ENCODE results near the gene PTRH1. TPM values are rescaled to one million over a fixed set of nuclear protein-coding genes. Genes with fewer than 3 reads are reported as not detected.
A peak's percentile ranks its signal among the peaks of the same experiment; 100 is the strongest.

Gene PTRH1
- total RNA-seq, 2 donors from 2014 or later, result 6.5 to 13.5 TPM

DNA sequence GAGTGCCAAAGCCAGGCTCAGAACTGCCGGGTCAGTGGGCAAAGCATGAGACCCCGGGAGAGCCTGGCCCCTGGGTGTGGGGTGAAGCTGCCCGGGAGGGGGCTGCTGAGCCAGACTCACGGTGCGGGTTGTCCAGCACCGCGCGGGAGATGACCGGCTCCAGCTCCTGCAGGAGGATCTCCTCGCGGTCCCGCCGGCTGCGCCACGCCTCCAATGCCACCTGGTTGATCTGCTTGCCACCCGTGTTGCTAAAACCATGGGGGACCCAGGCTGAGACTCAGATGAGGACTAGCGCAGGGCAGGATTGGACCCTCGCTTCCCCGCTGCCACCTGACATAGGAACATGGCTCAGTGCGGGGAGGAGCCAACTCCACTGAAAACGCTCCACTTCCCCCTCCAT is 17.0 kb upstream of the PTRH1 start:
- no peaks in the 10 kb centered on the region for H3K36me3 Mint-ChIP-seq (ENCODE audit: low read depth)
- ATAC-seq (replicated peaks), result no peak
- peaks cover 5% of the 10 kb centered on the region for H3K4me1 Mint-ChIP-seq
- H3K27ac Mint-ChIP-seq, result no peak overlapping the region
- H3K27me3 Mint-ChIP-seq, result no peaks in the 10 kb centered on the region
- H3K9me3 Mint-ChIP-seq, result no peaks in the 10 kb centered on the region
- no peak overlapping the region for H3K4me3 Mint-ChIP-seq

DNA sequence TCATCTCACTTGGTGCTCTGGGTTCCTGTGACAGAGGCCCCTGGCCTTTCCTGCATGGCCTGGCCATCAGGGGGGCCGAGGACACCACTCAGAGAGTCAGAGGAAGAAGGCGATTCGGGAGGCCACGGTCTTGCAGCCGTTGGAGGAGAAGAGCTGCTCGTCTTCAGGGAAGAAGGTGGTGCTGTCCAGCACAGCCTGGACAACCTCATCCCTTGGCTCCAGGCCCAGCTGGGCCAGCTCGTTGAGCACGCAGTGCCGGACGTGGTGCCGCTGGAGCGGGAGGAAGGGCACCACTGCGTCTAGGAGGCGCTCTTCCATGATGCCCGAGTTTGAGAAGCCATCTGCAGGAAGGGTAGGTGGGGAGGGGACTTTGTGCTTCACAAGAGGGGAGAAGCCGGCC is 16.5 kb upstream of the PTRH1 start:
- no peak for ATAC-seq (replicated peaks)
- Mint-ChIP-seq H3K9me3 (no peaks in the 10 kb centered on the region), H3K27me3 (no peaks in the 10 kb centered on the region), H3K27ac (no peak overlapping the region), H3K4me3 (no peak overlapping the region), H3K4me1 (peaks cover 5% of the 10 kb centered on the region), H3K36me3 (ENCODE audit: low read depth) (no peaks in the 10 kb centered on the region)

- Mint-ChIP-seq H3K36me3 (ENCODE audit: low read depth) (no peaks in the 10 kb centered on the region), H3K27ac (no peak overlapping the region), H3K4me3 (no peak overlapping the region), H3K9me3 (no peaks in the 10 kb centered on the region), H3K27me3 (no peaks in the 10 kb centered on the region), H3K4me1 (peaks cover 5% of the 10 kb centered on the region)
- no peak for ATAC-seq (replicated peaks)
Observed at GRCh38 chr9:127730799-127731410, 15.4 kb upstream of the PTRH1 start.

DNA sequence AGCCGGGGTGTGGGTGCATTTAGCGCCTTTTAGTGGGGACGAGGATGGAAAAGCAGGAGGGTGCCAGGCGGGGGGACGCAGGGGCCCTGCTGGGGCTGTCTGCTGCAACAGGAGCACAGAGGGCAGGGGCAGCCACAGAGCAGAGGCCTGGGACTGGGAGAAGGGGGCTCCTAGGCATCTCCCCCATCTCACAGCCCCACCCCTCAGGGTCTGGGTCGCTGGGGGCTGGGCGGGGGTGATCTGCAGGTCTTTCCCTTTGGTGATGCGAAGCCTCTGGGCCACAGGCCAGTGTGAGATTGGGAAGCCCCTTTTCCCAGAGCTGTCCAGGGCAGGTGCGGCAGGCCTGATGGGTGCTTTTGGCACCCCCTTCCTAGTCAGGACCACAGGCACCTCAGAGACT is 14.8 kb upstream of the PTRH1 start:
- Mint-ChIP-seq H3K27ac (no peak overlapping the region), H3K27me3 (no peaks in the 10 kb centered on the region), H3K9me3 (no peaks in the 10 kb centered on the region), H3K36me3 (ENCODE audit: low read depth) (no peaks in the 10 kb centered on the region), H3K4me3 (no peak overlapping the region), H3K4me1 (peaks cover 5% of the 10 kb centered on the region)
- ATAC-seq (replicated peaks), result no peak

DNA sequence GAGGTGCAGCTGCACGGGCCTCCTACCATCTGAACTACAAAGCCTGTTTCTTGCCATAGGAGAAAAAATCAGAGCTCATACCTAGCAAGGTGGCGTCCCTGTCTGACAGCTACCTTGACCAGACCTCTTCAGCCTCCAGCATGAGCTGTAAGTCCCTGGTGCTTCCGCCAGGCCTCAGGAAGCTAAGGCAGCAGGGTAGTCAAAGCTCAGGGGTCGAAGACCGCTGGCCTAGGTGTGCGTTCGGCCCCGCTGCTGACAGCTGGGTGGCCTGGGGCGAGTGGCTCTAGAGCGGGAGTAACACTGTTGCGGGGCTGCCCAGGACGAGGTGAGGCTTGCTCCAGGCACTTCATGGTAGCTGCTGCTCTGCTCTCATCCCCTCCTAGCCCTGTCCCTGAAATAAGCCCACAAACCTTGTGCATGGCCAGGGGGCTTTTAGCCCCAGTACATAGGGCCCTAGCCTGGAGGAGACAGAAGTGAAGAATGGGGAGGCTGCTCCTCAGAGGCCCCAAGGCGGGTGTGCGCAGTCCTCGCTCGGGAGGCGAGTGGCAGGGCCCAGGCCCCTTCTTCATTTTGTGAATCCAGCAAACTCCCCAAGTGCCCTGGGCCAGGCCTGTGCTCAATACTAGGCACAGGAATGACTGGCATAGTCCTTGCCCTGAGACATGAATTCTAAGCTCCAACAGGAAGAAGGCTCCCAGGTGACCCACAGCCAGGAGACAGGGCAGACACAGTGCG is 14.2 kb upstream of the PTRH1 start:
- Mint-ChIP-seq H3K4me3 (no peak overlapping the region), H3K27me3 (no peaks in the 10 kb centered on the region), H3K36me3 (ENCODE audit: low read depth) (no peaks in the 10 kb centered on the region), H3K4me1 (peaks cover 5% of the 10 kb centered on the region), H3K9me3 (no peaks in the 10 kb centered on the region), H3K27ac (no peak overlapping the region)
- no peak for ATAC-seq (replicated peaks)

DNA sequence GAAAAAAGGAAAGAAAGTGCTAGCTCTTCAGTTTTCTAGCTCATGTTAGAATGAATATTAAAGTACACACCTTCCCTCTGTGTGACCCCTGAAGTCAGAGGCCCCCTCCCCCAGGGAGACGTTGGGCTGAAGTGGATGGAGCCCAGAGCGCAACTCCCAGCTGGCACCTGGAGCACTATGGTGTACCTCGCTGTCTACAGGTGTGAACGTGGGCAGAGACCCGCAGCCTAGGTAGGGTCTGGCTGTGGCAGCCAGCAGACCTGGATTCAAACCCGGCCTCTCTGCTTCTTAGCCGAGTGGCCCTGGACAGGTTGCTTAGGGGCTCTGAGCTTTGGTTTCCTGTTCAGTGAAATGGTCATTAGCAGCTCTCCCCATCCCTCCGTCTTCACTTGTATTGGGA is 13.3 kb upstream of the PTRH1 start:
- Mint-ChIP-seq H3K27ac (no peak overlapping the region), H3K27me3 (no peaks in the 10 kb centered on the region), H3K4me3 (no peak overlapping the region), H3K36me3 (ENCODE audit: low read depth) (no peaks in the 10 kb centered on the region), H3K9me3 (no peaks in the 10 kb centered on the region), H3K4me1 (peaks cover 2% of the 10 kb centered on the region)
- no peak for ATAC-seq (replicated peaks)

DNA sequence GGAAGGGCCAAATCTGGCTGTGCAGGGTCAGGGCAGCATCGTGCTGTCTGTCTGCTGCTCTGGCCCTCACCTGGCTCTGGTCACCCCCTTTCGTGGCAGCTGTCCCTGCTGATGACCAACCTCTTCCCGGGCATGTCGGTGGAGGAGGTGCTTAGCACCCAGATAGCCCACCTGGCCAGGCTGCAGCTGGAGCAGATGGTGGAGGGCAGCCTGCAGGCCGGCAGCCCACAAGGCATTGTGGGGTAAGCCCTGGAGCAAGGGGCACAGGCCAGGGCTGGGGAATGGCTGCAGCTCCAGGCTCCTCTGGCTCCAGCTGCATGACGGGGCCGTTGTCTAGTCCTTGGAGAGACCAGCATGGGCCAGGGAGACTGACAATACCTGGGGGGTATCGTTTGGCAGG is 11.4 kb upstream of the PTRH1 start:
- Mint-ChIP-seq H3K4me3 (no peak overlapping the region), H3K27ac (no peak overlapping the region), H3K36me3 (ENCODE audit: low read depth) (no peaks in the 10 kb centered on the region), H3K9me3 (no peaks in the 10 kb centered on the region), H3K4me1 (no peaks in the 10 kb centered on the region), H3K27me3 (no peaks in the 10 kb centered on the region)
- ATAC-seq (replicated peaks), result no peak

DNA sequence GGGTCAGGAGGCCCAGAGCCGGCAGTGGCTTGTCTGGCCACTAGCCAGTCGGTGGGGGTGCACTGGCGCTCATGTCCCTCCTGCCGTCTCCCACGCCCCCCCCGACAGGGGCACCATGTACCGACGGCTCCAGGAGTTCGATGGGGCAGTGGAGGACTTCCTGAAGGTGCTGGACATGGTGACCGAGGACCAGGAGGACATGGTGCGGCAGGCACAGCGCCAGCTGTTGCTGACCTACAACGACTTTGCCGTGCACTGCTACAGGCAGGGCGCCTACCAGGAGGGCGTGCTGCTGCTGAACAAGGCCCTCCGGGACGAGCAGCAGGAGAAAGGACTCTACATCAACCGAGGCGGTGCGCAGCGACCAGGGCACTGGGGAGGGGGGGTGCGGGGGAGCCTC is 8.5 kb upstream of the PTRH1 start:
- no peak for ATAC-seq (replicated peaks)
- Mint-ChIP-seq H3K27ac (no peak overlapping the region), H3K4me3 (no peak overlapping the region), H3K36me3 (ENCODE audit: low read depth) (no peaks in the 10 kb centered on the region), H3K4me1 (peaks cover 7% of the 10 kb centered on the region), H3K27me3 (no peaks in the 10 kb centered on the region), H3K9me3 (no peaks in the 10 kb centered on the region)

DNA sequence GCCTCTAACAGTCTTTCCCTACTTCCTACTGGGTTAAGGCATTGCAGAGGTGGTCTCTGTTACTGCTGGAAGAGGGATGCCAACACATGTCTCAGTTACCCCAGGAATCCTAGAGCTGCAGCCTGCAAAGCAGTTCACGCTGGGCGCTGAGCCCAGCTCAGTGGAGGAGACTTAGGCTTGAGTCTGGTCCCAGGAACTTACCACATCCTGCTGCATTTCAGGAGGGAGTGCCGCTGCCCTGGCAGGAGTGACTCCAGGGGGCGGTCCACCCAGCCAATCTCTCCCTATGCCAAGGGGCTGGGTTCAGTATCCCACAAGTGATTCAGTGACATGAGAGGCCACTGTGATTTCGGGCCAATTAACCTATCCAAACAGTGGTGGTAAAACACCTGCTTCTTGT is 8.0 kb upstream of the PTRH1 start:
- H3K4me3 Mint-ChIP-seq, result no peak overlapping the region
- no peak overlapping the region for H3K27ac Mint-ChIP-seq
- no peaks in the 10 kb centered on the region for H3K36me3 Mint-ChIP-seq (ENCODE audit: low read depth)
- peaks cover 7% of the 10 kb centered on the region for H3K4me1 Mint-ChIP-seq
- H3K9me3 Mint-ChIP-seq, result no peaks in the 10 kb centered on the region
- H3K27me3 Mint-ChIP-seq, result no peaks in the 10 kb centered on the region
- ATAC-seq (replicated peaks), result no peak

DNA sequence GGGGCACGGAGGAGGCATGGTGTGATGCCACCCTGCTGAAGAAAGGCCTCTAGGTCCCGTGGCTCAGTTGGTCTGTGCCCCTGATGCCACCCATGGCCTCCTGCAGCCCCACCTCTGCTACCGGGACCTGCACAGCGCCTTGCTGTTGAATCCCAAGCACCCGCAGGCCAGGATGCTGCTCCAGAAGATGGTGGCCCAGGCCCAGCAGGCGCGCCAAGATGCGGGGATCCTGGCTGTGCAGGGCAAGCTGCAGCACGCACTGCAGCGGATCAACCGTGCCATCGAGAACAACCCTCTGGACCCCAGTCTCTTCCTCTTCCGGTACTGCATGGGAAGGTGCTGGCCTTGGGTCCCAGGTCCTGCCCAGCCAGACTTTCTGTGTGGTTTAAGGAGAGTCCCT is 7.5 kb upstream of the PTRH1 start:
- no peaks in the 10 kb centered on the region for H3K36me3 Mint-ChIP-seq (ENCODE audit: low read depth)
- no peaks in the 10 kb centered on the region for H3K9me3 Mint-ChIP-seq
- no peak for ATAC-seq (replicated peaks)
- no peak overlapping the region for H3K27ac Mint-ChIP-seq
- H3K4me3 Mint-ChIP-seq, result no peak overlapping the region
- no peaks in the 10 kb centered on the region for H3K27me3 Mint-ChIP-seq
- peaks cover 7% of the 10 kb centered on the region for H3K4me1 Mint-ChIP-seq

GRCh38 chr9:127722055-127722745 is 6.7 kb upstream of the PTRH1 start:
- Mint-ChIP-seq H3K27ac (no peak overlapping the region), H3K9me3 (no peaks in the 10 kb centered on the region), H3K27me3 (no peaks in the 10 kb centered on the region), H3K36me3 (ENCODE audit: low read depth) (no peaks in the 10 kb centered on the region), H3K4me3 (no peak overlapping the region), H3K4me1 (peaks cover 7% of the 10 kb centered on the region)
- ATAC-seq (replicated peaks), result no peak

- no peaks in the 10 kb centered on the region for H3K9me3 Mint-ChIP-seq
- peak overlapping the region; percentile 43 for H3K4me3 Mint-ChIP-seq
- no peak overlapping the region for H3K27ac Mint-ChIP-seq
- peak; percentile 31 for ATAC-seq (replicated peaks)
- H3K27me3 Mint-ChIP-seq, result no peaks in the 10 kb centered on the region
- no peaks in the 10 kb centered on the region for H3K36me3 Mint-ChIP-seq (ENCODE audit: low read depth)
- H3K4me1 Mint-ChIP-seq, result peaks cover 7% of the 10 kb centered on the region
Observed at GRCh38 chr9:127721391-127721821, 5.9 kb upstream of the PTRH1 start.

GRCh38 chr9:127720865-127721227 is 5.4 kb upstream of the PTRH1 start:
- no peaks in the 10 kb centered on the region for H3K9me3 Mint-ChIP-seq
- ATAC-seq (replicated peaks), result no peak
- H3K27me3 Mint-ChIP-seq, result no peaks in the 10 kb centered on the region
- peak overlapping the region; percentile 43 for H3K4me3 Mint-ChIP-seq
- no peaks in the 10 kb centered on the region for H3K36me3 Mint-ChIP-seq (ENCODE audit: low read depth)
- peaks cover 11% of the 10 kb centered on the region for H3K4me1 Mint-ChIP-seq
- H3K27ac Mint-ChIP-seq, result peak overlapping the region; percentile 68

GRCh38 chr9:127720031-127720864 is 4.8 kb upstream of the PTRH1 start:
- Mint-ChIP-seq H3K36me3 (ENCODE audit: low read depth) (peaks cover 5% of the 10 kb centered on the region), H3K27me3 (no peaks in the 10 kb centered on the region), H3K27ac (peak overlapping the region; percentile 68), H3K9me3 (no peaks in the 10 kb centered on the region), H3K4me3 (peak overlapping the region; percentile 43), H3K4me1 (peaks cover 17% of the 10 kb centered on the region)
- ATAC-seq (replicated peaks), result no peak

Data from activated T-helper 17 cell treated with anti-CD3 and anti-CD28 coated beads, Interleukin-2, amount 50 U/mL, for 72 hours (primary cell).